ENCODE measurements around the gene EFCAB5. TPM values are rescaled to one million over a fixed set of nuclear protein-coding genes. Genes with fewer than 3 reads are reported as not detected.
"Not testable (repeated sequence)": the region's sequence is repeated elsewhere in the genome, so short reads cannot be mapped to it uniquely, and the experiment has no call there.

EFCAB5 gene
- total RNA-seq, 1 experiment from 2014 or later: 0.96 TPM

DNA sequence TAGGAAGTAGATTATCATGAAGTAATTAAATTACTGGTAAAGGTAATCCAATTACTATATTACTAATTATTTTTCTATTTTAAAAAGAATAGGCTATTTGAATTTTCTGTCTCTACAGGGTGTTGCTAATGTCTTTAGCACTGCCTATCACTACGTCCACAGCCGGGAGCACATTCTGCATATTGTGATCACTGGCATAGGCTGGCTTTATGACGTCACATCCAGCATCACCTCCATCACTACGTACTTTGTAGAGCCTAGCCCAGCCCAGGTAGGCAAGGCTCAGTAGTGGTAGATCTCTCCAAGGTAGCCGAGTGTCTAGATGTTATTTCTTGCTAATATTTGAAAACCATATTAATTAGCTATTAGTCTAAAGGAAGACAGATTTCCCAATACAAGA, 141.3 kb downstream of the EFCAB5 start:
- no TSS peak for BruUV-seq (replicated peaks)
- TF ChIP-seq, protein P1, sequence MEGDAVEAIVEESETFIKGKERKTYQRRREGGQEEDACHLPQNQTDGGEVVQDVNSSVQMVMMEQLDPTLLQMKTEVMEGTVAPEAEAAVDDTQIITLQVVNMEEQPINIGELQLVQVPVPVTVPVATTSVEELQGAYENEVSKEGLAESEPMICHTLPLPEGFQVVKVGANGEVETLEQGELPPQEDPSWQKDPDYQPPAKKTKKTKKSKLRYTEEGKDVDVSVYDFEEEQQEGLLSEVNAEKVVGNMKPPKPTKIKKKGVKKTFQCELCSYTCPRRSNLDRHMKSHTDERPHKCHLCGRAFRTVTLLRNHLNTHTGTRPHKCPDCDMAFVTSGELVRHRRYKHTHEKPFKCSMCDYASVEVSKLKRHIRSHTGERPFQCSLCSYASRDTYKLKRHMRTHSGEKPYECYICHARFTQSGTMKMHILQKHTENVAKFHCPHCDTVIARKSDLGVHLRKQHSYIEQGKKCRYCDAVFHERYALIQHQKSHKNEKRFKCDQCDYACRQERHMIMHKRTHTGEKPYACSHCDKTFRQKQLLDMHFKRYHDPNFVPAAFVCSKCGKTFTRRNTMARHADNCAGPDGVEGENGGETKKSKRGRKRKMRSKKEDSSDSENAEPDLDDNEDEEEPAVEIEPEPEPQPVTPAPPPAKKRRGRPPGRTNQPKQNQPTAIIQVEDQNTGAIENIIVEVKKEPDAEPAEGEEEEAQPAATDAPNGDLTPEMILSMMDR (IDR thresholded peaks at IDR 0.05; ENCODE audit: unreplicated experiment): no peak
- Mint-ChIP-seq H3K9me3 (ENCODE audit: unreplicated experiment) (peaks cover 8% of the 10 kb centered on the region), H3K4me3 (ENCODE audit: unreplicated experiment) (no peak overlapping the region), H3K27ac (ENCODE audit: low read depth, unreplicated experiment) (no peak overlapping the region), H3K36me3 (ENCODE audit: insufficient read depth, unreplicated experiment) (no peaks in the 10 kb centered on the region), H3K4me1 (ENCODE audit: insufficient read depth, unreplicated experiment) (no peaks in the 10 kb centered on the region), H3K27me3 (ENCODE audit: insufficient read depth, unreplicated experiment) (peaks cover 32% of the 10 kb centered on the region)
- CTCF ChIA-PET: interaction anchor here (2.3 to 3.7 kb wide), 2 partner anchors 12 to 151 kb away, joined by 7 to 40 read pairs; no protein-coding TSS in a partner anchor
- intact Hi-C loops (cut with micrococcal nuclease): no loop called here
- POLR2A ChIA-PET: interaction anchor here (1.1 kb wide), 1 partner anchor 9 kb away, joined by 5 read pairs; no protein-coding TSS in a partner anchor
- DNase-seq (ENCODE audit: unreplicated experiment): no peak

DNA sequence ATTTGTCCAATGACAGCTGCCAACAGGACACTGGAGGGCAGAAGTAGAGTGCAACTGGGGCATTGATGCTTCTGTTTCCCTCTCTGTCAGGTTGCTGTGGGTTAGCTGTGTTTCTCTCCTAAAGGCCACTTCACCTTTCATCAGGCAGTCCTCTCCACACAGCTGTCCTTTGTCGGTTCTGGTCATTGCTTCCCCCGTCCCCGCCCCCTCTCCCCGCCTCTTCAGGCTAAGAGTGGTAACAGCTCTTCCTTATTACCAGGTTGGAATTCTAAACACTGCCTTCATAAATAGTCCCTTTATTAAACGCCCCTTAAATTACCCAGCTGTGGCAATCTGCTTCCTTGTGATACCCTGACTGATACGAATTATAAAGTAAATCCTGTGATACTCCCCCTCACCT, 143.4 kb downstream of the EFCAB5 start:
- intact Hi-C loops (cut with micrococcal nuclease): no loop called here
- no peak for DNase-seq (ENCODE audit: unreplicated experiment)

DNA sequence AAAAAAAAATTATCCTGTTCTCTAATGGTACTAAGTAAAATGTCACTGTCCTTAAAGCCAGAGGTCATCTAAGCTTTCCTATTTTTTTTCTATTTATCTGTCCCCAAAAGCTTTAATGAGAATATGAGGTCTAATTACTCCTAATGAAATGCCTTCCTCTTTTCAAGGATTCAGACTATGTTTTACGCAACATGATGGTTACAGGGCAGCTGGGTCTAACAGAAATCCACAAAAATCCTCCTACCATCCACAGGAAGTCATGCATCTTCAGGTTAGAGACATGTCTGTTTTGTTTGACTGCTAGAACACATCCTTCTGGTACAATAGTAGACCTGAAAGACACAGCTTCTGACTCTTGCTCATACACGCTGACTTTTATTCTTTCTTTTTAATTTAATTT, 145.5 kb downstream of the EFCAB5 start:
- intact Hi-C loops (cut with micrococcal nuclease): no loop called here

More for the DNA sequence above, 143.4 kb downstream of the EFCAB5 start:
- Mint-ChIP-seq H3K4me1 (ENCODE audit: insufficient read depth, unreplicated experiment) (no peaks in the 10 kb centered on the region), H3K27ac (ENCODE audit: low read depth, unreplicated experiment) (no peak overlapping the region), H3K36me3 (ENCODE audit: insufficient read depth, unreplicated experiment) (no peaks in the 10 kb centered on the region), H3K4me3 (ENCODE audit: unreplicated experiment) (no peak overlapping the region), H3K9me3 (ENCODE audit: unreplicated experiment) (peaks cover 8% of the 10 kb centered on the region), H3K27me3 (ENCODE audit: insufficient read depth, unreplicated experiment) (peaks cover 17% of the 10 kb centered on the region)
- CTCF ChIA-PET: interaction anchor here (0.5 to 3.7 kb wide), 5 partner anchors 10 to 444 kb away, joined by 3 to 40 read pairs (median 3); no protein-coding TSS in a partner anchor
- no TSS peak for BruUV-seq (replicated peaks)
- TF ChIP-seq, protein P1 (IDR thresholded peaks at IDR 0.05; ENCODE audit: unreplicated experiment): no peak
- POLR2A ChIA-PET: interaction anchor here (1.8 kb wide), 1 partner anchor 16 kb away, joined by 3 read pairs; no protein-coding TSS in a partner anchor

DNA sequence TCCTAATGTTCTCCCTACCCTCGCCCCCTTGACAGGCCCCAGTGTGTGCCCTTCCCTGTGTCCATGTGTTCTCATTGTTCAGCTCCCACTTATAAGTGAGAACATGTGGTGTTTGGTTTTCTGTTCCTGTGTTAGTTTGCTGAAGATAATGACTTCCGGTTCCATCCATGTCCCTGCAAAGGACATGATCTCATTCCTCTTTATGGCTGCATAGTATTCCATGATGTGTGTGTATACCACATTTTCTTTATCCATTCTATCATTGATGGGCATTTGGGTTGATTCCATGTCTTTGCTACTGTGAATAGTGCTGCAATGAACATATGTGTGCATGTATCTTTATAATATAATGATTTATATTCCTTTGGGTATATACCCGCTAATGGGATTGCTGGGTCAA, 146.0 kb downstream of the EFCAB5 start:
- ChIA-PET POLR2A (interaction anchor here (0.8 kb wide), 1 partner anchor 18 kb away, joined by 3 read pairs; no protein-coding TSS in a partner anchor), CTCF (interaction anchor here (0.5 to 2.0 kb wide), 8 partner anchors 8 to 279 kb away, joined by 3 to 6 read pairs (median 3); no protein-coding TSS in a partner anchor)
- H3K27ac Mint-ChIP-seq (ENCODE audit: low read depth, unreplicated experiment); H3K9me3 Mint-ChIP-seq (ENCODE audit: unreplicated experiment); intact Hi-C loops (cut with micrococcal nuclease); H3K4me1 Mint-ChIP-seq (ENCODE audit: insufficient read depth, unreplicated experiment); DNase-seq (ENCODE audit: unreplicated experiment); BruUV-seq (replicated peaks); H3K4me3 Mint-ChIP-seq (ENCODE audit: unreplicated experiment); H3K36me3 Mint-ChIP-seq (ENCODE audit: insufficient read depth, unreplicated experiment): not testable (repeated sequence)
- H3K27me3 Mint-ChIP-seq (ENCODE audit: insufficient read depth, unreplicated experiment): peaks cover 25% of the 10 kb centered on the region

More for the DNA sequence above, 145.5 kb downstream of the EFCAB5 start:
- H3K27me3 Mint-ChIP-seq (ENCODE audit: insufficient read depth, unreplicated experiment): peaks cover 25% of the 10 kb centered on the region
- H3K36me3 Mint-ChIP-seq (ENCODE audit: insufficient read depth, unreplicated experiment): no peaks in the 10 kb centered on the region
- DNase-seq (ENCODE audit: unreplicated experiment): no peak
- CTCF ChIA-PET: interaction anchor here (0.6 to 1.2 kb wide), 8 partner anchors 9 to 513 kb away, joined by 3 to 5 read pairs (median 3); no protein-coding TSS in a partner anchor
- H3K9me3 Mint-ChIP-seq (ENCODE audit: unreplicated experiment): peaks cover 8% of the 10 kb centered on the region
- POLR2A ChIA-PET: interaction anchor here (0.8 kb wide), 1 partner anchor 19 kb away, joined by 3 read pairs; no protein-coding TSS in a partner anchor
- no TSS peak for BruUV-seq (replicated peaks)
- H3K4me3 Mint-ChIP-seq (ENCODE audit: unreplicated experiment): no peak overlapping the region
- no peak overlapping the region for H3K27ac Mint-ChIP-seq (ENCODE audit: low read depth, unreplicated experiment)
- no peaks in the 10 kb centered on the region for H3K4me1 Mint-ChIP-seq (ENCODE audit: insufficient read depth, unreplicated experiment)
- TF ChIP-seq, protein P1 (IDR thresholded peaks at IDR 0.05; ENCODE audit: unreplicated experiment): no peak

All from MCF 10A (cell line).